Neural progenitor cell (in vitro differentiated cells): ENCODE results near the gene LRP1-AS. TPM values are rescaled to one million over a fixed set of nuclear protein-coding genes. Genes with fewer than 3 reads are reported as not detected.

Experiments used
- DNase-seq: peaks from one replicate; pipeline ENCODE4 v3.0.0-alpha.2; 2016; ENCODE audit warnings: low spot score
- H2AFZ ChIP-seq: fragments of 200-600 bp; sonication (generic); replicated peaks from 2 replicates; pipeline ENCODE4 v1.6.1; 2016; ENCODE audit warnings: antibody characterized with exemption
- H3F3A ChIP-seq: fragments of 200-600 bp; sonication (generic); 2 replicates; pipeline ENCODE4 v1.6.1; 2016; ENCODE audit warnings: antibody characterized with exemption, low read depth
- H3K27ac ChIP-seq: fragments of 200-600 bp; sonication (generic); 2 replicates; pipeline ENCODE4 v1.5.1; 2016; ENCODE audit warnings: mild to moderate bottlenecking
- H3K27me3 ChIP-seq: fragments of 200-600 bp; sonication (generic); 2 replicates; pipeline ENCODE4 v1.6.1; 2016; ENCODE audit warnings: mild to moderate bottlenecking, moderate library complexity
- H3K36me3 ChIP-seq: fragments of 200-600 bp; sonication (generic); 2 replicates; pipeline ENCODE4 v1.5.1; 2016
- H3K4me1 ChIP-seq: fragments of 200-600 bp; sonication (generic); 2 replicates; pipeline ENCODE4 v1.6.1; 2016; ENCODE audit warnings: mixed run types
- H3K4me2 ChIP-seq: fragments of 200-600 bp; sonication (generic); 2 replicates; pipeline ENCODE4 v1.6.1; 2016
- H3K4me3 ChIP-seq: fragments of 200-600 bp; sonication (generic); 2 replicates; pipeline ENCODE4 v1.5.1; 2016
- H3K79me2 ChIP-seq: fragments of 200-600 bp; sonication (generic); 2 replicates; pipeline ENCODE4 v1.6.1; 2016; ENCODE audit warnings: low read depth
- H3K9ac ChIP-seq: fragments of 200-600 bp; sonication (generic); 2 replicates; pipeline ENCODE4 v1.6.1; 2016
- H3K9me3 ChIP-seq: fragments of 200-600 bp; sonication (generic); 2 replicates; pipeline ENCODE4 v1.5.1; 2016; ENCODE audit warnings: low read depth
- H4K20me1 ChIP-seq: fragments of 200-600 bp; sonication (generic); 2 replicates; pipeline ENCODE4 v1.6.1; 2016; ENCODE audit warnings: low read depth
- H3K27ac Mint-ChIP-seq: 3 replicates; pipeline ENCODE4 v1.8.0; 2021; ENCODE audit warnings: mixed read lengths
- H3K27me3 Mint-ChIP-seq: 2 replicates; pipeline ENCODE4 v1.8.0; 2022; ENCODE audit warnings: low read depth, mild to moderate bottlenecking, inconsistent platforms, moderate library complexity, mixed read lengths; ENCODE audit not compliant: insufficient read depth
- H3K36me3 Mint-ChIP-seq: 3 replicates; pipeline ENCODE4 v1.8.0; 2021; ENCODE audit warnings: mixed read lengths
- H3K4me1 Mint-ChIP-seq: 3 replicates; pipeline ENCODE4 v1.8.0; 2021; ENCODE audit warnings: mixed read lengths
- H3K4me3 Mint-ChIP-seq: 3 replicates; pipeline ENCODE4 v1.8.0; 2021; ENCODE audit warnings: mild to moderate bottlenecking, moderate library complexity, mixed read lengths
- H3K9me3 Mint-ChIP-seq: 3 replicates; pipeline ENCODE4 v1.8.0; 2020; ENCODE audit warnings: mixed read lengths
- EZH2 ChIP-seq: fragments of 200-600 bp; sonication (generic); IDR thresholded peaks from 2 replicates; pipeline ENCODE4 v1.6.1; 2017; ENCODE audit warnings: antibody characterized with exemption, mild to moderate bottlenecking, moderate library complexity
- EZH2phosphoT487 ChIP-seq: fragments of 200-600 bp; sonication (generic); IDR thresholded peaks from 2 replicates; pipeline ENCODE4 v1.6.1; 2017; ENCODE audit warnings: antibody characterized with exemption
- microRNA counts: library from miRNA; unstranded; fragments of <30 nt; microRNA quantifications from one replicate; lab custom pipeline; 2016
- microRNA-seq: library from miRNA; unstranded; fragments of <30 nt; microRNA quantifications from one replicate; pipeline ENCODE4, GENCODE V29; 2016
- small RNA-seq: library from RNA; depleted of rRNA; stranded (forward); fragments of <200 nt; gene quantifications from one replicate; pipeline ENCODE3, GENCODE V24; 2015
- total RNA-seq: library from RNA; depleted of rRNA; stranded (reverse); fragments of >200 nt; gene quantifications from 2 replicates; pipeline ENCODE4 v1.2.3, GENCODE V29; 2015; ENCODE audit warnings: low replicate concordance
- TF ChIP-seq, protein P1 (sequence below): fragments of 200-600 bp; sonication (generic); IDR thresholded peaks from 2 replicates; pipeline ENCODE4 v1.5.1; 2017; ENCODE audit warnings: antibody characterized with exemption, mild to moderate bottlenecking

The LRP1-AS gene
- total RNA-seq, 1 donor from 2014 or later: not detected

DNA sequence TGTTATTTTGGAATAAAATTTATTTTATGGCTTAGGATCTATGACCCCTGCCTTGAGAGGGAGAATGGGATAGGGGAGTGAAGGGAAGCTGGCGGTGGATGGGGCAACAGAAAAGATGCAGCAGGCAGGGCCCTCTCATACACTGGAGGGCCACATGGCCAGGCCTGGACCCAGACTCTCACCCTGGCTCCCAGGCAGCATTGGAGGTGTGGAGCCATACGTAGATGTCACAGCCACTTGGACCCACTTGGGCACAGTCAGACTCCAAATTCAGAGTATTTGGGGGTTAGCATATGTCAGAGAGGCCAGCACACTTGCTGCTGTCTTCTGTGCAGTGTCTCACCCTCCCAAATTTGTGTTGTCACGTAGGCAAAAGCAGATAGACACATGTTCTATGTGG, 52.0 kb downstream of the LRP1-AS start:
- Histone ChIP-seq H3K4me3 (no peak overlapping the region), H2AFZ (no peak overlapping the region), H3K27me3 (no peaks in the 10 kb centered on the region), H4K20me1 (peaks cover 29% of the 10 kb centered on the region), H3K27ac (no peak overlapping the region), H3K79me2 (peaks cover 14% of the 10 kb centered on the region), H3K36me3 (no peaks in the 10 kb centered on the region), H3F3A (peaks cover 11% of the 10 kb centered on the region), H3K4me2 (no peak overlapping the region), H3K9me3 (no peaks in the 10 kb centered on the region), H3K4me1 (peaks cover 15% of the 10 kb centered on the region), H3K9ac (no peak overlapping the region)
- TF ChIP-seq EZH2 (no peak), EZH2phosphoT487 (no peak)
- TF ChIP-seq, protein P1, sequence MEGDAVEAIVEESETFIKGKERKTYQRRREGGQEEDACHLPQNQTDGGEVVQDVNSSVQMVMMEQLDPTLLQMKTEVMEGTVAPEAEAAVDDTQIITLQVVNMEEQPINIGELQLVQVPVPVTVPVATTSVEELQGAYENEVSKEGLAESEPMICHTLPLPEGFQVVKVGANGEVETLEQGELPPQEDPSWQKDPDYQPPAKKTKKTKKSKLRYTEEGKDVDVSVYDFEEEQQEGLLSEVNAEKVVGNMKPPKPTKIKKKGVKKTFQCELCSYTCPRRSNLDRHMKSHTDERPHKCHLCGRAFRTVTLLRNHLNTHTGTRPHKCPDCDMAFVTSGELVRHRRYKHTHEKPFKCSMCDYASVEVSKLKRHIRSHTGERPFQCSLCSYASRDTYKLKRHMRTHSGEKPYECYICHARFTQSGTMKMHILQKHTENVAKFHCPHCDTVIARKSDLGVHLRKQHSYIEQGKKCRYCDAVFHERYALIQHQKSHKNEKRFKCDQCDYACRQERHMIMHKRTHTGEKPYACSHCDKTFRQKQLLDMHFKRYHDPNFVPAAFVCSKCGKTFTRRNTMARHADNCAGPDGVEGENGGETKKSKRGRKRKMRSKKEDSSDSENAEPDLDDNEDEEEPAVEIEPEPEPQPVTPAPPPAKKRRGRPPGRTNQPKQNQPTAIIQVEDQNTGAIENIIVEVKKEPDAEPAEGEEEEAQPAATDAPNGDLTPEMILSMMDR: no peak
- Mint-ChIP-seq H3K27ac (no peak overlapping the region), H3K36me3 (peaks cover 31% of the 10 kb centered on the region), H3K4me1 (peaks cover 51% of the 10 kb centered on the region), H3K27me3 (peaks cover 7% of the 10 kb centered on the region), H3K4me3 (no peak overlapping the region), H3K9me3 (no peaks in the 10 kb centered on the region)
- DNase-seq: no peak

MicroRNAs encoded within 50 kb of the gene (microRNA counts, 767-probe panel; counts per million panel counts)
- microRNA hsa-miR-1228-3p (lab: Ali Mortazavi, UCI): 460 counts per million, percentile 90 among the panel's probes with 10 or more counts

Small RNA genes within 50 kb of the gene (microRNA-seq; reads per million reads assigned to microRNA genes)
- gene MIR1228: not detected

Small RNA genes within 50 kb of the gene (small RNA-seq; reads per million reads assigned to genes)
- gene MIR1228: 0.11 reads per million

Other genes with a start within 250 kb of the LRP1-AS start
- 0.28 and 0.32 TPM in 2 replicates for gene SDR9C7, start 213.2 kb downstream of the LRP1-AS start, total RNA-seq
- gene RDH16, start 190.0 kb downstream of the LRP1-AS start, total RNA-seq: 1.2 and 2.3 TPM in 2 replicates
- 21.1 and 29.7 TPM in 2 replicates for gene ZBTB39, start 141.1 kb downstream of the LRP1-AS start, total RNA-seq
- gene TAC3, start 131.1 kb downstream of the LRP1-AS start, total RNA-seq: 6.0 and 13.8 TPM in 2 replicates
- 0.19 TPM in 1 of 2 replicates, not detected in the other for gene MYO1A, start 97.5 kb downstream of the LRP1-AS start, total RNA-seq
- 55.3 and 72.0 TPM in 2 replicates for gene NEMP1, start 68.8 kb downstream of the LRP1-AS start, total RNA-seq
- gene NAB2, start 58.5 kb downstream of the LRP1-AS start, total RNA-seq: 19.8 and 41.3 TPM in 2 replicates
- gene STAT6, start 36.3 kb downstream of the LRP1-AS start, total RNA-seq: 12.9 and 21.6 TPM in 2 replicates
- 13.9 and 31.9 TPM in 2 replicates for gene LRP1, start 19.1 kb downstream of the LRP1-AS start, total RNA-seq
- 0.28 TPM in 1 of 2 replicates, not detected in the other for gene NXPH4, start 69.2 kb upstream of the LRP1-AS start, total RNA-seq
- 90.2 and 166 TPM in 2 replicates for gene SHMT2, start 82.1 kb upstream of the LRP1-AS start, total RNA-seq
- gene STAC3, start 103.6 kb upstream of the LRP1-AS start, total RNA-seq: 1.1 and 5.1 TPM in 2 replicates